GM12874 (cell line): ENCODE results near the gene FUT3.

Experiments used
- TF ChIP-seq, protein P1 (sequence below): IDR thresholded peaks from 2 replicates; pipeline ENCODE4 v1.5.1; 2011; ENCODE audit warnings: low read depth, mild to moderate bottlenecking, control low read depth, low read length, moderate library complexity; ENCODE audit not compliant: insufficient read depth

FUT3 gene

DNA sequence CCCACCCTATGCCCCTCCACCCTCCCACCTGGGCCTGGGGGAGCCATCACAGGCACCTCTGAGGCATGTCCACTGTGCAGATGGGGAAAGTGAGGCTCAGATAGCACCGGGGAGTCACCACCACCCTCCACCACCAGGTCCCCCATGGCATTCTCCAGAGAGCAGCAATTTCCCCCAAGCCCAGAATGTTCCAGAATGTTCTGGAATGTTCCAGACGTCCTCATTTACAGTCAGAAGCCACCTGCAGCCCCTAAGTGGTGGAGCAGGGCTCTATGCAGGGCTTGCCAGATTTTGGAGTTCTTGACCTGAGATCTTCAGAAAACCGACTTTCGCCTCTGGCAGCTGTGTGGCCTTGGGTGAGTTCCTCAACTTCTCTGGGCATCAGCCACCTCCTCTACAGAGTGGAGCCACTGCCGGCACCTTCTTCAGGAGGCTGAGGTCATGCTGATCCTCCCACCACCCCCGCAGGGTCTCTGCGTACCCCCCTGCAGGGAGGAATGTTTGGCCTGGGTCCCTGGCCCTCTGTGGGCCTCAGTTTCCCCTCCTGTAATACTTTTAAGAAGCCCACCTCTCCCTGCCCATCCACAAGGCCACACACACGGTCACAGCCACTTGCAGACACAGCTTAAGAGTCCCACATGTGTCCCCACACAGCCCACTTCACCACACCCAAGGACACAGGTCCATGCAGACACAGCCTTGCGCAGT lies 12.9 kb upstream of the FUT3 start:
- TF ChIP-seq, protein P1, sequence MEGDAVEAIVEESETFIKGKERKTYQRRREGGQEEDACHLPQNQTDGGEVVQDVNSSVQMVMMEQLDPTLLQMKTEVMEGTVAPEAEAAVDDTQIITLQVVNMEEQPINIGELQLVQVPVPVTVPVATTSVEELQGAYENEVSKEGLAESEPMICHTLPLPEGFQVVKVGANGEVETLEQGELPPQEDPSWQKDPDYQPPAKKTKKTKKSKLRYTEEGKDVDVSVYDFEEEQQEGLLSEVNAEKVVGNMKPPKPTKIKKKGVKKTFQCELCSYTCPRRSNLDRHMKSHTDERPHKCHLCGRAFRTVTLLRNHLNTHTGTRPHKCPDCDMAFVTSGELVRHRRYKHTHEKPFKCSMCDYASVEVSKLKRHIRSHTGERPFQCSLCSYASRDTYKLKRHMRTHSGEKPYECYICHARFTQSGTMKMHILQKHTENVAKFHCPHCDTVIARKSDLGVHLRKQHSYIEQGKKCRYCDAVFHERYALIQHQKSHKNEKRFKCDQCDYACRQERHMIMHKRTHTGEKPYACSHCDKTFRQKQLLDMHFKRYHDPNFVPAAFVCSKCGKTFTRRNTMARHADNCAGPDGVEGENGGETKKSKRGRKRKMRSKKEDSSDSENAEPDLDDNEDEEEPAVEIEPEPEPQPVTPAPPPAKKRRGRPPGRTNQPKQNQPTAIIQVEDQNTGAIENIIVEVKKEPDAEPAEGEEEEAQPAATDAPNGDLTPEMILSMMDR, result no peak

DNA sequence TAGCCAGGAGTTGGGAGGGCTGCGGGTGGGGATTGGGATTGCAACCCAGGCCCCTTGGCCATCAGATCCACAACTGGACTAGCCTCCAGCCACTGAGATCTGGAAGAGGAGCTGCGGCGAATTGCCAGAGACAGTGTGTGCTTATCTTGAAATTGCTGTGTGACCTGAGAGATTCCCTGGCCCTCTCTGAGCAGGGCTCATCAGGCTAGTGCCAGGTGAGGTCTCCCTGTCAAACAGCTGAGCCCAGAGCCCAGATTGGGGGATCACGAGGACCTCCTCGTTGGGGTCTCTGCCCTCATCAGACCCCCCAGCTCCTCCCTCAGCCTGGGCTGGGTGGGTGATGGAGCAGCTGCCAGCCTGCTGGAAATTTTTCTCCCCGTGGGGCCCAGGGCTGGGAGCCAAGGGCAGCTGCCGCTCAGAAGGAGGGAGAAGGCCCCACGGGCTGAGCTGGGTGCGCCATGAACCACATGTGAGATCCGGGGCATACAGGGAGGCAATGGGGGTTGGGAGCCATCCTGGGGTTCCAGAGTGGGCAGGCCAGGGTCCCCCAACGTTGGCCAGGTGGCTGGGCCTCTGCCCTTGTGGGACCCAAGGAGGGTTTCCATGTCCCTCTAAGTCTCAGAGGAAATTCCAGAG lies 11.9 kb upstream of the FUT3 start:
- TF ChIP-seq, protein P1, result no peak

GRCh38 chr19:5857203-5858081 lies 6.2 kb upstream of the FUT3 start:
- TF ChIP-seq, protein P1, result no peak

DNA sequence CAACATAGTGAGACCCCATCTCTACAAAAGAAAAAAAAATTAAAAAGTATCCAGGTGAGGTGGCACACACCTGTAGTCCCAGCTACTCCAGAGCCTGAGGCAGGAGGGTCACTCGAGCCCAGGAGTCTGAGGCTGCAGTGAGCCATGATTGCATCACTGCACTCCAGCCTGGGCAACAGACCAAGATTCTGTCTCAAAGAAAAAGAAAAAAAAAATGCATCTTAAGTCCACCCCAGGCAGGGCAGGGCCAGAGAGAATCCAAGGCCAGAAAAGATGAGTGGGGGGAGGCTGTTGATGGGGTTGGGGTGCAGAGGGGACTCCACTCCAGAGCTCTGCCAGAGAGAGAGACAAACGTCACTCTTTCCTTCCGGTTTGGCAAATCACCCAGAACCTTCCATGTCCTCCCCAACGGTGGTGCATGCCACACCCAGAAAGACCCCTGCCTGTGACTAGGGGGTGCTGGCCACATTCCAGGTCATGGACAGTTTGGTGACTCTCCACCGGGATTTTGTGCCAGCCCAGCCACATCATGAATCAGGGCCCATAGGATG lies 431 bp downstream of the FUT3 start:
- TF ChIP-seq, protein P1, result no peak

DNA sequence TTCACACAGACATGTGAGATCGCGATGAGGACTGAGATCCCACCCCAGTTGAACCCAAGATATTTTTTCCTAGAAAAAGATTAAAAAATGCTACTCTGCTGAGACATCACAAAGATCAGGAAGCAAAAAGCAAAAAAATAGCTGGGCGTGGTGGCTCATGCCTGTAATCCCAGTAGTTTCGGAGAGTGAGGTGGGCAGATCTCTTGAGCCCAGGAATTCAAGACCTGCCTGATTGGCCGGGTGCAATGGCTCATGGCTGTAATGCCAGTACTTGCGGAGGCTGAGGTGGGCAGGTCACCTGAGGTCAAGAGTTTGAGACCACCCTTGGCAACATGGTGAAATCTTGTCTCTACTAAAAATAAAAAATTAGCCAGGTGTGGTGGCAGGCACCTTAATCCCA lies 1.1 kb downstream of the FUT3 start:
- TF ChIP-seq, protein P1, result no peak

DNA sequence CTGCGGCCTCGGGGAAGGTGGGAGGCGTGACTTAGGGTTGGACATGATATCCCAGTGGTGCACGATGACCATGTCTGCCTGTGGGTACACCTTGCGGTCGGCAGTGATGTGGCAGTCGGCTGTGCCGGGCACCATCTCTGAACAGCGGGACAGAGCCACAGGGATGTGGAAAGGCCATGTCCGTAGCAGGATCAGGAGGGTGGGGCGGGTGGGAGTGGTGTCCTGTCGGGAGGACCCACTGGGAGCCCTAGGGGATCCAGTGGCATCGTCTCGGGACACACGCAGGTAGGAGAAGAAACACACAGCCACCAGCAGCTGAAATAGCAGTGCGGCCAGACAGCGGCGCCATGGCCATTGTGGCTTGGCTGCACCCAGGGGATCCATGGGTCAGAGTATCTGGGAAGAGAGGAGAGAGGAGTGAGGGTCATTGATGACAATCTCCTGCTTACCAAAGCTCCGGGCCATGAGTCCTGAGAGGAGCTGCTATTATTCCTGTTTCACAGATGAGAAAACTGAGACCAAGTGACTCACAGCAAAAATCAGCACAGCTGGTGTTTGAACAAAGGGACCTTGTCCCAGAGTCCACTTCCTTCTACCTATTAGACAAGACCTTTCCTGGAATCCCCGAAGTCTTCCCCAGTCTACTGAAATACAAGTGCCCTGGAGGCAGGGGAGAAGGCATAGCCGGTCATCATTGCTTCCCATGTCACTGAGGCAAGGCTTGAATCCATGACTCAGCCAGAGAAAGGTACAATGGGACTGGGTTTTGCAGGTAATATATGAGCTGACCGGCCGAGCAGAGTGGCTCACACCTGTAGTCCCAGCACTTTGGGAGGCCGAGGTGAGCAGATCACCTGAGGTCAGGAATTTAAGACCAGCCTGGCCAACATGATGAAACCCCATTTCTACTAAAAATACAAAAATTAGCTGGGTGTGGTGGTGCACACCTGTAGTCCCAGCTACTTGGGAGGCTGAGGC lies 6.5 kb downstream of the FUT3 start:
- TF ChIP-seq, protein P1, result no peak
